ENCODE measurements around the gene ATP6V0A1. TPM values are rescaled to one million over a fixed set of nuclear protein-coding genes. Genes with fewer than 3 reads are reported as not detected.

The ATP6V0A1 gene
- total and polyA plus RNA-seq, 7 donors, result 41.1 to 116 (median 62.7) TPM

DNA sequence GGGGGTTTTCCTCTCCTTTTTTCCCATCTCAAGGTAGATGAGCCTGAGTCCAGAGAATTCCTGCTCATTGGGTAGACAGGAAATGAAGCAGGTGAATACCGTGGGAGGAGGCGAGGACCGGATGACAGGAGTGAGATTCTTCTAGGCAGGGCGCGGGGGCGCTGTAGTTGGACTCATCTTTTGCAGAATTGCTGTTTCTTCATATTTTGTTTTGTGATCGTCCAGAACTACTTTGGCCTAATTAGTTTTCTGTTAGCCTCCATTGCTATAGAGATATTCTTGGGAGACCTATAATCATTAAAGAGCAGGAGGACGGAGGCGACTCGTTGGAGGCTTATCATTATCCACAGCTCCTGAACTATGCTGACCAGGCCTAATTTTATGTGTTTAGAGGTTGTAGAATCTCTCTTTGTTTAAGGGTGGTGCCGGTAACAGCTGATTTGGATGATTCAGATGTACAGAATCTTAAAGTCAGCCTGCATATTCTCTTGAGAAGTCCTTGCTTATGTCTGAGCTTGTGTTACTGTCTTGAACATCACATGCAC lies 650 bp downstream of the ATP6V0A1 start:
- Histone ChIP-seq H3K4me1 (peaks cover 51% of the 10 kb centered on the region), H3K27me3 (ENCODE audit: insufficient read depth in 3 of 3, low read length in 2 of 3) (no peaks in the 10 kb centered on the region), H3K36me3 (ENCODE audit: insufficient read depth in 1 of 2, low read depth in 1 of 2) (peaks cover 0 to 36% of the 10 kb centered on the region in 2 donors), H3K9me3 (no peaks in the 10 kb centered on the region), H3K4me3 (peak overlapping the region; percentile 84), H3K27ac (peak overlapping the region; percentile 96)
- TF ChIP-seq, protein P1, sequence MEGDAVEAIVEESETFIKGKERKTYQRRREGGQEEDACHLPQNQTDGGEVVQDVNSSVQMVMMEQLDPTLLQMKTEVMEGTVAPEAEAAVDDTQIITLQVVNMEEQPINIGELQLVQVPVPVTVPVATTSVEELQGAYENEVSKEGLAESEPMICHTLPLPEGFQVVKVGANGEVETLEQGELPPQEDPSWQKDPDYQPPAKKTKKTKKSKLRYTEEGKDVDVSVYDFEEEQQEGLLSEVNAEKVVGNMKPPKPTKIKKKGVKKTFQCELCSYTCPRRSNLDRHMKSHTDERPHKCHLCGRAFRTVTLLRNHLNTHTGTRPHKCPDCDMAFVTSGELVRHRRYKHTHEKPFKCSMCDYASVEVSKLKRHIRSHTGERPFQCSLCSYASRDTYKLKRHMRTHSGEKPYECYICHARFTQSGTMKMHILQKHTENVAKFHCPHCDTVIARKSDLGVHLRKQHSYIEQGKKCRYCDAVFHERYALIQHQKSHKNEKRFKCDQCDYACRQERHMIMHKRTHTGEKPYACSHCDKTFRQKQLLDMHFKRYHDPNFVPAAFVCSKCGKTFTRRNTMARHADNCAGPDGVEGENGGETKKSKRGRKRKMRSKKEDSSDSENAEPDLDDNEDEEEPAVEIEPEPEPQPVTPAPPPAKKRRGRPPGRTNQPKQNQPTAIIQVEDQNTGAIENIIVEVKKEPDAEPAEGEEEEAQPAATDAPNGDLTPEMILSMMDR (IDR thresholded peaks at IDR 0.05), result peak; percentile 19
- intact Hi-C loops (cut with DNase I), result loop anchor here (1.0 to 5.0 kb wide), 2 partner anchors 37 kb away; partner anchors contain the start of gene CAVIN1 (in 1 of the 2)
- peak; percentile 42 to 67 for DNase-seq
- peak in 3 of 4 donors; percentile 54 to 67 (median 60) for ATAC-seq
- WGBS, 3 donors, result 1 to 5% (median 1%) methylated on average over 11 of the region's 11 CpGs

DNA sequence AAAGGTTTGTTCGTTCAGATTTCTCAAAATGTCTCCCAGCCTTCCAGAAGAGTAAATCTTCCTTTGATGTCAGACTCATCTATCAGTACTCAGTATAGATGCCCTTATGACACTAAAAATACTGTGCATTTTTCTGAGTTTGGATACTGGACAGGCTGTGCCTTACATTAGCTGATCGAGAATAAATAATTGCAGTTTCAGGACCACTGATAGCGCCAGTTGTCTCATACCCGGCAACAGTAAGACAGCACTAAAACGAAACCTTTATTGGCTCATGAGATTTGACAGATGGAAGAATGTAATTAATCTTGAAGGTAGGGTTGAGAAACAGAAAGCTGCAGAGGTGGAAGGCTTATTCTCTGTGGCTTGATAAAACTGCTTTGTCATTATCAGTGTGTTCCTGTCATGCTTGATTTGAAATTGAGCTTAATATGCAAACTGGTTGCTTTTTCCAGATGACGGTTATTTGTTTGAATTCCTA lies 1.2 kb downstream of the ATP6V0A1 start:
- intact Hi-C loops (cut with DNase I), result loop anchor here (1.0 to 5.0 kb wide), 2 partner anchors 38 kb away; partner anchors contain the start of gene CAVIN1 (in 1 of the 2)
- peak overlapping the region; percentile 84 for H3K4me3 ChIP-seq
- no peaks in the 10 kb centered on the region for H3K9me3 ChIP-seq
- peaks cover 0 to 41% of the 10 kb centered on the region in 2 donors for H3K36me3 ChIP-seq (ENCODE audit: insufficient read depth in 1 of 2, low read depth in 1 of 2)
- TF ChIP-seq, protein P1 (IDR thresholded peaks at IDR 0.05), result no peak
- peak overlapping the region; percentile 96 for H3K27ac ChIP-seq
- 2 to 6% (median 4%) methylated on average over 6 of the region's 6 CpGs for WGBS, 3 donors
- peaks cover 51% of the 10 kb centered on the region for H3K4me1 ChIP-seq
- H3K27me3 ChIP-seq (ENCODE audit: insufficient read depth in 3 of 3, low read length in 2 of 3), result no peaks in the 10 kb centered on the region
- no peak for DNase-seq
- ATAC-seq, result peak; percentile 23 to 42 (median 32)

DNA sequence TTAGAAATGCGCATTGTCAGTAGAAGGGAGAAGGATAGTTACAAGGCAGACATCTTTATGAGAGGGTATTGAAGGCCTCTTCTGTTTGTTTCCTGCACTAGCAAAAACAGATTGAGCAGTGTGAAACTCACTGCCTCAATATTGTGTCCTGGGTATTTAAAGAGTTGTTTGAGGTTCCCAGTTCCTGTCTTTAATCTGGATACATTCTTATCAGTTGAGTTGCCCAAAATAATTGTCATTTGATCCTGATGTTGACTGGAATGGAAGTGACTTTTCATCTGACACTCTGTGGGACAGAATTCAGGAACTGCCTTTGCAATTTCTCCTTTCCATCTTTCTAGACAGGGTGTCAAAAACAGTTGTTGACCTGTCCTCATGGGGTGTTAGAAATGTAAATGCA lies 1.7 kb downstream of the ATP6V0A1 start:
- H3K9me3 ChIP-seq, result no peaks in the 10 kb centered on the region
- H3K27ac ChIP-seq, result peak overlapping the region; percentile 96
- no peaks in the 10 kb centered on the region for H3K27me3 ChIP-seq (ENCODE audit: insufficient read depth in 3 of 3, low read length in 2 of 3)
- TF ChIP-seq, protein P1 (IDR thresholded peaks at IDR 0.05), result no peak
- DNase-seq (no peak), ATAC-seq (peak; percentile 44 to 62 (median 55))
- H3K36me3 ChIP-seq (ENCODE audit: insufficient read depth in 1 of 2, low read depth in 1 of 2), result peaks cover 0 to 47% of the 10 kb centered on the region in 2 donors
- peak overlapping the region; percentile 84 for H3K4me3 ChIP-seq
- 72 to 86% (median 78%) methylated on average over 1 of the region's 1 CpG for WGBS, 3 donors
- H3K4me1 ChIP-seq, result peaks cover 51% of the 10 kb centered on the region
- intact Hi-C loops (cut with DNase I), result no loop called here

DNA sequence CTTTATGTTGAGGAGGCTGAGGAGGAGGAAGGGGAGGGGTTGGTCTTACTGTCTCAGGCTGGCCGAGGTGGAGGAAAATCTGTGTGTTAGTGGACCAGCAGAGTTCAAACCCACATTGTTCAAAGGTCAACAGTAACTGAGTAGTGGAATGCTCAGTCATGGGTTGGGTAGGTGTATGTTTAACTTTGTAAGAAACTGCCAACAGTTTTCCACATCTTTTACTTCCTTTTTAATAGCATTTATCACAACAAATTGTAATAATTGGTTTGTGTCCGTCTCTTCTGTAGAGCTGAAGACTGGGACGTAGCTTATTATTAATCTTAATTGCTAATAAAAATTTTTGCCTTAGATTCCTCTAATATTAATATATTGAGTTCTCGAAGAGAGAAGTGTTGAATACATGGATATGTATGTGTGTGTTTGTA lies 5.3 kb downstream of the ATP6V0A1 start:
- 73 to 78% (median 73%) methylated on average over 4 of the region's 4 CpGs for WGBS, 3 donors
- Histone ChIP-seq H3K4me3 (peak overlapping the region; percentile 31), H3K9me3 (no peaks in the 10 kb centered on the region), H3K4me1 (peaks cover 35% of the 10 kb centered on the region), H3K27me3 (ENCODE audit: insufficient read depth in 3 of 3, low read length in 2 of 3) (no peaks in the 10 kb centered on the region), H3K27ac (peak overlapping the region; percentile 96), H3K36me3 (ENCODE audit: insufficient read depth in 1 of 2, low read depth in 1 of 2) (peaks cover 7 to 83% of the 10 kb centered on the region in 2 donors)
- intact Hi-C loops (cut with DNase I), result no loop called here
- DNase-seq (no peak), ATAC-seq (no peak)
- TF ChIP-seq, protein P1 (IDR thresholded peaks at IDR 0.05), result no peak

Data from psoas muscle (tissue), 8 donors.